ENCODE results near the gene PRELID2. TPM values are rescaled to one million over a fixed set of nuclear protein-coding genes. Genes with fewer than 3 reads are reported as not detected.
A peak's percentile ranks its signal among the peaks of the same experiment; 100 is the strongest.

PRELID2 gene
- total and polyA plus RNA-seq, 8 donors = 5.2 to 12.3 (median 10.2) TPM

DNA sequence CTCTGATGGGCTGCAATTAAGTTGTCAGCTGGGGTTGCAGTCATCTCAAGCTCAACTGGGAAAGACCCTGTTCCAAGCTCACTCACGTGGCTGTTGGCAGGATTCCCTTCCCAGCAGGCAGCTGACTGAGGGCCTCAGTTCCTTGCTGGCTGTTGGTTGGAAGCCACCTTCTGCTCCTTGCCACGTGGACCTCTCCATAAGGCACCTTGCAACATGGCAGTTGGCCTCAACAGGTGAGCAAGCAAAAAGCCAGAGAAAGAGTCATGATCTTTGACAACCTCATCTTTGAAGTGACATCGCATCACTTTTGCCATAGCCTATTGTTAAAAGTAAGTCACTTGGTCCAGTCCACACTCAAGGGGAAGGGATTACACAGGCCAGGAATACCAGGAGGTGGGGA is 17.8 kb upstream of the PRELID2 start:
- H3K27ac ChIP-seq = no peak overlapping the region

DNA sequence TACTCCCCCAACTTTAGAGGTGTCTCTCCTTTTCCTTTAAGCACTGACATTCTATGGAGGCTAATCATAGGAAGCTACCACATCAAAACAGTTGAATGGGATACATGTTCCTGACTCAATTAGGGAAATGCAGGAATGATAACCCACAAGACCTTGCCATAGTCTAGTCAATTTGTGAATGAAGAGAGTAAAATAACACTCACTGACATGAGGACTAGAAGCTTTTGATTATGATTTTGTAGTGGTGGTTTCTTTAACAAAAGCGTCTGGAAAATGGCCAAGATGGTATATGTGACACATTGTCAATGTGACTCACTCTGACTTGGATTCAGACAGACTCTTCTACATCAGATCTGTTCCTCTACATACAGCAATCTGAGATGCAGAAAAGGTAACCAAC is 13.7 kb upstream of the PRELID2 start:
- Histone ChIP-seq H3K36me3 (no peaks in the 10 kb centered on the region), H3K4me3 (no peak overlapping the region), H3K27ac (no peak overlapping the region), H3K27me3 (no peaks in the 10 kb centered on the region), H3K9me3 (no peaks in the 10 kb centered on the region), H3K4me1 (no peaks in the 10 kb centered on the region)
- intact Hi-C loops (cut with DNase I) = no loop called here
- ATAC-seq (no peak), DNase-seq (no peak)
- TF ChIP-seq, protein P1, sequence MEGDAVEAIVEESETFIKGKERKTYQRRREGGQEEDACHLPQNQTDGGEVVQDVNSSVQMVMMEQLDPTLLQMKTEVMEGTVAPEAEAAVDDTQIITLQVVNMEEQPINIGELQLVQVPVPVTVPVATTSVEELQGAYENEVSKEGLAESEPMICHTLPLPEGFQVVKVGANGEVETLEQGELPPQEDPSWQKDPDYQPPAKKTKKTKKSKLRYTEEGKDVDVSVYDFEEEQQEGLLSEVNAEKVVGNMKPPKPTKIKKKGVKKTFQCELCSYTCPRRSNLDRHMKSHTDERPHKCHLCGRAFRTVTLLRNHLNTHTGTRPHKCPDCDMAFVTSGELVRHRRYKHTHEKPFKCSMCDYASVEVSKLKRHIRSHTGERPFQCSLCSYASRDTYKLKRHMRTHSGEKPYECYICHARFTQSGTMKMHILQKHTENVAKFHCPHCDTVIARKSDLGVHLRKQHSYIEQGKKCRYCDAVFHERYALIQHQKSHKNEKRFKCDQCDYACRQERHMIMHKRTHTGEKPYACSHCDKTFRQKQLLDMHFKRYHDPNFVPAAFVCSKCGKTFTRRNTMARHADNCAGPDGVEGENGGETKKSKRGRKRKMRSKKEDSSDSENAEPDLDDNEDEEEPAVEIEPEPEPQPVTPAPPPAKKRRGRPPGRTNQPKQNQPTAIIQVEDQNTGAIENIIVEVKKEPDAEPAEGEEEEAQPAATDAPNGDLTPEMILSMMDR (IDR thresholded peaks at IDR 0.05) = no peak

More for the DNA sequence above, 17.8 kb upstream of the PRELID2 start:
- Histone ChIP-seq H3K4me3 (no peak overlapping the region), H3K27me3 (no peaks in the 10 kb centered on the region), H3K9me3 (no peaks in the 10 kb centered on the region), H3K4me1 (peaks cover 0 to 7% of the 10 kb centered on the region in 2 donors), H3K36me3 (no peaks in the 10 kb centered on the region)
- DNase-seq (no peak), ATAC-seq (no peak)
- TF ChIP-seq, protein P1 (IDR thresholded peaks at IDR 0.05) = no peak
- intact Hi-C loops (cut with DNase I) = no loop called here

DNA sequence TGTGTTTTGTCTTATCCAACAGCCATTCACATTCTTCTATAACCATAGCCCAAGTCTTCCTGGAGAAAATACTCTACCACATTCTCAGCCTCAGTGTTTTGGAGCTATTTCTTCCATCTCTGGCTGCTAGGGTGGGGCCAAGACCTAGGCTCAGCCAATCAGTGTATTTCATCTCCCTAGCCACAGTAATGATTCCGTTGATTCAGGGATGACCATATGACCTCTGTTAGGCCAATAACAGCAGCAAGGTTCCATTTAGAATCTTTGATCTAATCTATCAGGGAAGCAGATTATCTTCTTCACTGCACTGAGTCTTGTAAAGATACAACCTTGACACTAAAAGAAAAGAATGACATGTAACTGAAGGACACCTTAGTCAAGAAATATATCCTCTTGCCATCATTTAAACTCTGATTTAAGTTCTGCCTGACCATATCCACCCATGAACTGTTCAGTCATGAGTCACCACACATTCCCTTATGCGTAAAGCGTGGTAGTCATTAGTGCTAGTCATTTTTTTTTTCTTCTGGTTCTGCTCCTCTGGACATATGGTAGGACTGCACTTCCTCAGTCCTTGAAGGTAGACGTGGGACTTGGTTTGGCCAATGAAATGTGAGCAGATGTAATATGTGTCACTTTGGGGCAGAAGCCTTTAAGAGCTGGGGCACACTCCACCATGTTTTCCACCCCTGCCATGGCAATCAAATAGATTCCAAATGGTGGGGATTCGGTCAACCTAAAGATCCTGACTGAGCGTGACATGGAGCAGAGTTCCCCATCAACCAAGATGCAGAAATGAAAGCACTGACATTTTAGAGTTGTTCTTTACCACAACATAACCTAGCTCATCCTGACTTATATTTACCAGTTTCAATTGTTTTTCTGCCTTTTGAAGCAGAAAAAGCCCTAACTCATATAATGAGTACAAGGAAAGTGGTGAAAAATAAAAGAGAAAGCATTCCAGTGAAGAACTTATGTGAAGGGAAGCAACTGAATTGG is 12.7 kb upstream of the PRELID2 start:
- DNase-seq = no peak

DNA sequence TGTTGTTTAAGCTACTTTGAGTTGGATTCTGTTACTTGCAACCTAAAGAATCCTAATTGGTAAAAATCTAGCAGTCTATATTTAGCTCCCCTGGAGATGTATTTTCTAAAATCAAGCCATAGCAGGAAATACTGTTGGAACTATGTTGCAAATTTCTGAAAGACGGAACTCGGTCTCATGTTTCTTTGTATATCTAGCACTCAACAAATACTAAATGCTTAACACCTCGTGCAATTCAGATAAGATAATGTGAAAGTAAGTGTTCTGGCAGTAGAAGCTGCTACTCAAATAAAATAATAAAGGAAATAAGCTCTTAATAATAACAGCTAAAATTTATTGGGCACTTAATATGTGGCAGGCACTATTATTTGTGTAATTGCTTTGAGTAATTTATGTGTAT is 10.9 kb upstream of the PRELID2 start:
- peak; percentile 72 for ATAC-seq
- H3K27me3 ChIP-seq = no peaks in the 10 kb centered on the region
- intact Hi-C loops (cut with DNase I) = no loop called here

More for the DNA sequence above, 12.7 kb upstream of the PRELID2 start:
- H3K4me1 ChIP-seq = no peaks in the 10 kb centered on the region
- no peaks in the 10 kb centered on the region for H3K36me3 ChIP-seq
- no peaks in the 10 kb centered on the region for H3K27me3 ChIP-seq
- no peak overlapping the region for H3K4me3 ChIP-seq
- TF ChIP-seq, protein P1 (IDR thresholded peaks at IDR 0.05) = no peak
- H3K27ac ChIP-seq = no peak overlapping the region
- no peak for ATAC-seq
- intact Hi-C loops (cut with DNase I) = no loop called here
- no peaks in the 10 kb centered on the region for H3K9me3 ChIP-seq

DNA sequence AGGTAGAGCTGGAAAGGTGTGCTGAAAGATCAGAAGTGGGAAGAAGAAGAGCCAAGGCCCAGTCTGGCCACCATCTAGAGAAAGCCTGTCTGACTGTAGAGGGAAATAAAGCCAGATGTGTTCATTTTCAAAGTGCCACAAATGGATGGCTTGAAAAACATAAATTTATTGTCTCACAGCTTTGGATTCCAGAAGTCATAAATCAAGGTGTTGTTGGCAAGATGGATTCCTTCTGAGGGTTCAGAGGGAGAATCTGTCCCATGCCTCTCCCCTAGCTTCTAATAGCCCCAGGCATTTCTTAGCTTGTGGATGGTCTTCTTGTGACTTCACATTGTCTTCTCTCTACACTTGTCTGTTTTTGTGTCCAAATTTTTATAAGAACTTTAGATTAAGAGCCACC is 6.2 kb upstream of the PRELID2 start:
- TF ChIP-seq, protein P1 (IDR thresholded peaks at IDR 0.05) = no peak
- no peak overlapping the region for H3K27ac ChIP-seq
- H3K9me3 ChIP-seq = no peaks in the 10 kb centered on the region
- H3K4me3 ChIP-seq = no peak overlapping the region
- intact Hi-C loops (cut with DNase I) = no loop called here
- no peak for ATAC-seq
- no peaks in the 10 kb centered on the region for H3K36me3 ChIP-seq
- H3K4me1 ChIP-seq = no peaks in the 10 kb centered on the region
- no peaks in the 10 kb centered on the region for H3K27me3 ChIP-seq
- DNase-seq = no peak

More for the DNA sequence above, 10.9 kb upstream of the PRELID2 start:
- Histone ChIP-seq H3K4me3 (no peak overlapping the region), H3K27ac (no peak overlapping the region), H3K4me1 (no peaks in the 10 kb centered on the region), H3K36me3 (no peaks in the 10 kb centered on the region), H3K9me3 (no peaks in the 10 kb centered on the region)
- DNase-seq = peak in 1 of 4 donors; percentile 24
- TF ChIP-seq, protein P1 (IDR thresholded peaks at IDR 0.05) = no peak

Measured in left lung (tissue), 10 donors.